Kidney tubule cell (primary cell): ENCODE data around the gene MRPL16.

Source experiments
- DNase-seq: peaks from one replicate; pipeline ENCODE4 v3.0.0-alpha.2; 2018; ENCODE audit warnings: low spot score

The MRPL16 gene

GRCh38 chr11:59771605-59772004, 39.0 kb downstream of the MRPL16 start:
- DNase-seq: no peak

DNA sequence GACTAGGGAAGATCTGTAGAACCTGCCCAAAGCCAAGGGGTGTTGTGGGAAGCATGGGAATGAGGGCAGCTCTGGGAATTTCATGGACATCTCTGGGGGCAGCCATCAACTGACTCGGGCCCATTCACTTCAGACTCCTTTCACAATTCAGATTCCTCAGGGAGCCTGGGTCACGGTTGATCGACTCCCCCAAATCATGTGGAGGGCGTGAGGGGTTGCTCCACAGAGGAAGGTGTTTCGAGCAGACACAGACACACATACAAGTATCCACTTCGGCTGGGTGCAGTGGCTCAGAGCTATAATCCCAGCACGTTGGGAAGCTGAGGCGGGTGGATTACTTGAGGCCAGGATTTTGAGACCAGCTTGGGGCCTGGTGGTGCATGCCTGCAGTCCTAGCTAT, 39.7 kb downstream of the MRPL16 start:
- DNase-seq: no peak

GRCh38 chr11:59770319-59770718, 40.3 kb downstream of the MRPL16 start:
- no peak for DNase-seq

GRCh38 chr11:59769828-59770227, 40.8 kb downstream of the MRPL16 start:
- no peak for DNase-seq

- DNase-seq: no peak
Measured at GRCh38 chr11:59769111-59769510, 41.5 kb downstream of the MRPL16 start.

- no peak for DNase-seq
Measured at GRCh38 chr11:59767225-59767611, 43.4 kb downstream of the MRPL16 start.

DNA sequence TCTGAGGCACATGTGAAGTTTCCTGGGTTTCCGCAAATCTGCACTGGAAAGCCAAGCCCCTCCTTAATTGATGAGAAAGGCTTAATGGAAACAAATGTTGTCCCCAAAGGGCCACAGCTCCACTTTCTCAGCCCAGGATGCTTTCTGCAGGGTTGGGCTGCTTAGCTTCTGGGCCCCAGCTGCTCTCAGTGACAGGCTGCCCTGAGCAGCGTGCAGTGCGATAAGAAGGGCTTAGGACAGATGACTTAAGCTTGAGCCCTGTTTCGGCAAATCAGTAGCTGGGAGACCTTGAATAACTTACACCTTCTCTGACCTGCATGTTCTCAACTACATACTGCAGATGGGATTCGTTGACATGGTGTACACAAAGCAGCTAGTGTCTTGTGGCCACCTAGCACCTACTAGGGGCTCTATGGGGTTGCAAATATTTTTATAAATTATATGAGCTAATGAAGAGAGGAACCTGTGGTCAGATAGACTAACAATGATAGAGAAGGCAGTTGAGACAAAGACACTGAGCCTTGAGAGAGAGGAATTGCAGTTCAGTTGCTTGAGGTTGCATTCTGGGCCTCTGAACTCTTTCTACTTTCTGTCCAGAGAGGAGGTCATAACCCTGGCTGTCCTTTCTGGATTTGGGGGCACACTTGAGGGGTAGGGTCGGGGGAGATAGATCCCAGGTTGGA, 43.9 kb downstream of the MRPL16 start:
- DNase-seq: no peak

- DNase-seq: no peak
Measured at GRCh38 chr11:59765068-59765735, 45.4 kb downstream of the MRPL16 start.

- DNase-seq: no peak
Measured at GRCh38 chr11:59761993-59762392, 48.6 kb downstream of the MRPL16 start.

DNA sequence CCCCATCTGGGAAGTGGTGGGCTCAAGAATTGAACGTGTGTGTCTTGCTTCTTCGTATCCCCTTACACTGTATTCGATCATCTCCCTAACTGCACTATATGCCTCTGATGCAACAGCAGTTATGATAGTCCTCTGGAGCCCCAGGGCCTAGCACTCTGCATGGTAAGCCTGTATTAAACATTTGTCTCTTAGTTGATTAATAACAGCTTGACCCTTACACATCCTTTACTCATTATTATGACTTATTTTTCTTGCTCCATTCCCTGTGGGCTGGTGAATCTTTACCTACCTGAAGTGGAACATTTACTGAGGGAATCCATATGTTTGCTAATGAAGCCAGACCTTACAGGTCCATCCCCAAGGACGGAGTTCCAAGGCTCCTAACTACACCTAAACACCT, 49.8 kb downstream of the MRPL16 start:
- DNase-seq: peak; percentile 67

DNA sequence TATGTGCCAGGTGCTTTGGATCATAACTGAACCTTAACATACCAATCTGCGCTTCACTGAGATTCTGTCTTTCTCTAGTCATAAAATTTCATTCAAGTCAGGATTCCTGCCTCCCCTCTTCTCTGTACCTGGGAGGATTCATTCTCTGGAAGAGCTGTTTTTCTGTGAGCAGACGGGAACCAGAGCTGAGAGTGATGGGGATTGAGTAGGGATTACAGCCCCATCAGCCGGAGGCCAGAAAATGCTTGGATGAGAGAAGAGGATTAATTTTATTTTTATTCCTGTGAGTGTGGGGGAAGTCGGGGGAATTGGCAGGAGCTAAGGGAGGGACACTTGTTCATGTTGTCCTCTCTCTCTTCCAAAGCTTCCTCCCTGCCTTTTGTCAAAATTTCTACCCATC, 50.7 kb downstream of the MRPL16 start:
- no peak for DNase-seq

- peak; percentile 65 for DNase-seq
Measured at GRCh38 chr11:59758401-59759037, 52.1 kb downstream of the MRPL16 start.

- DNase-seq: peak; percentile 75
Measured at GRCh38 chr11:59756845-59757244, 53.7 kb downstream of the MRPL16 start.

- peak; percentile 78 for DNase-seq
Measured at GRCh38 chr11:59756558-59756840, 54.1 kb downstream of the MRPL16 start.
